Liver (tissue), 9 donors: Measurements from ENCODE around the gene TTLL5. TPM values are rescaled to one million over a fixed set of nuclear protein-coding genes. Genes with fewer than 3 reads are reported as not detected.

ENCODE experiments used
- DNase-seq: peaks from one replicate; pipeline ENCODE4 v3.0.0-alpha.2; 2017; ENCODE audit warnings: low spot score
- H3K27ac ChIP-seq, 2 donors: one replicate each; pipeline ENCODE4 v1.7.0; 2013; ENCODE audit warnings: inconsistent platforms in 2 of 2, low read length in 2 of 2, control low read depth in 1 of 2, low read depth in 1 of 2, mild to moderate bottlenecking in 1 of 2
- H3K27me3 ChIP-seq, 4 donors: one replicate each; pipeline versions ENCODE4 v1.6.1 to v1.7.0; 2013; ENCODE audit warnings: low read length in 3 of 4, inconsistent platforms in 1 of 4, mild to moderate bottlenecking in 1 of 4, moderate library complexity in 1 of 4; ENCODE audit not compliant: control insufficient read depth in 4 of 4, insufficient read depth in 4 of 4
- H3K36me3 ChIP-seq, 4 donors: one replicate each; pipeline versions ENCODE4 v1.6.1 to v1.7.0; 2013; ENCODE audit warnings: low read length in 3 of 4, mild to moderate bottlenecking in 3 of 4, low read depth in 1 of 4, moderate library complexity in 1 of 4; ENCODE audit not compliant: control insufficient read depth in 4 of 4, insufficient read depth in 3 of 4
- H3K4me1 ChIP-seq, 4 donors: one replicate each; pipeline versions ENCODE4 v1.6.1 to v1.7.0; 2013; ENCODE audit warnings: low read length in 3 of 4, mild to moderate bottlenecking in 3 of 4, moderate library complexity in 1 of 4; ENCODE audit not compliant: control insufficient read depth in 4 of 4, insufficient read depth in 4 of 4
- H3K4me3 ChIP-seq, 3 donors: one replicate each; pipeline versions ENCODE4 v1.6.1 to v1.7.0; 2013; ENCODE audit warnings: low read length in 3 of 3, control low read depth in 1 of 3, low read depth in 1 of 3, mild to moderate bottlenecking in 1 of 3
- H3K9ac ChIP-seq, 2 donors: one replicate each; pipeline ENCODE4 v1.7.0; 2013; ENCODE audit warnings: low read length in 2 of 2, mild to moderate bottlenecking in 2 of 2, moderate library complexity in 2 of 2, control low read depth in 1 of 2, low read depth in 1 of 2
- H3K9me3 ChIP-seq, 4 donors: one replicate each; pipeline versions ENCODE4 v1.6.1 to v1.7.0; 2013; ENCODE audit warnings: low read length in 3 of 4; ENCODE audit not compliant: control insufficient read depth in 4 of 4
- CTCF ChIP-seq: fragments of 150-350 bp; IDR thresholded peaks from 2 replicates; pipeline ENCODE4 v1.5.1; 2017; ENCODE audit warnings: improper control_type of control experiment, low read depth, low read length; ENCODE audit not compliant: missing input control
- EGR1 ChIP-seq, 2 donors: IDR thresholded peaks; 2 replicates each; pipeline ENCODE4 v1.6.1; 2016 to 2018; ENCODE audit warnings: antibody characterized with exemption in 2 of 2, low read depth in 2 of 2
- FOXA1 ChIP-seq: IDR thresholded peaks from 2 replicates; pipeline ENCODE4 v1.6.1; 2016; ENCODE audit warnings: antibody characterized with exemption
- FOXA2 ChIP-seq: IDR thresholded peaks from 2 replicates; pipeline ENCODE4 v1.6.1; 2016; ENCODE audit warnings: antibody characterized with exemption
- GABPA ChIP-seq, 2 donors: IDR thresholded peaks in 1 of 2; conservative IDR thresholded peaks in 1 of 2; 2 replicates each; pipeline ENCODE4 v1.6.1; 2016; ENCODE audit warnings: antibody characterized with exemption in 2 of 2, mild to moderate bottlenecking in 1 of 2, moderate library complexity in 1 of 2
- HNF4A ChIP-seq, 2 donors: conservative IDR thresholded peaks; 2 replicates each; pipeline ENCODE4 v1.6.1; 2016; ENCODE audit warnings: antibody characterized with exemption in 2 of 2, mild to moderate bottlenecking in 2 of 2
- HNF4G ChIP-seq: IDR thresholded peaks from 2 replicates; pipeline ENCODE4 v1.6.1; 2016; ENCODE audit warnings: antibody characterized with exemption
- JUND ChIP-seq, 2 donors: IDR thresholded peaks; 2 replicates each; pipeline ENCODE4 v1.6.1; 2016; ENCODE audit warnings: antibody characterized with exemption in 2 of 2
- MAX ChIP-seq: IDR thresholded peaks from 2 replicates; pipeline ENCODE4 v1.6.1; 2016; ENCODE audit warnings: antibody characterized with exemption
- NR2F2 ChIP-seq: IDR thresholded peaks from 2 replicates; pipeline ENCODE4 v1.6.1; 2016; ENCODE audit warnings: antibody characterized with exemption
- RAD21 ChIP-seq, 2 donors: IDR thresholded peaks; 2 replicates each; pipeline ENCODE4 v1.6.1; 2016; ENCODE audit warnings: antibody characterized with exemption in 2 of 2, mild to moderate bottlenecking in 2 of 2
- RXRA ChIP-seq, 2 donors: IDR thresholded peaks; 2 replicates each; pipeline ENCODE4 v1.6.1; 2017 to 2018; ENCODE audit warnings: antibody characterized with exemption in 2 of 2, mild to moderate bottlenecking in 1 of 2
- SP1 ChIP-seq: IDR thresholded peaks from 2 replicates; pipeline ENCODE4 v1.6.1; 2018; ENCODE audit warnings: antibody characterized with exemption, mild to moderate bottlenecking
- TAF1 ChIP-seq: conservative IDR thresholded peaks from 2 replicates; pipeline ENCODE4 v1.6.1; 2016; ENCODE audit warnings: antibody characterized with exemption, mild to moderate bottlenecking
- YY1 ChIP-seq: IDR thresholded peaks from 2 replicates; pipeline ENCODE4 v1.6.1; 2016; ENCODE audit warnings: antibody characterized with exemption, mild to moderate bottlenecking
- WGBS: extraction: QIAGEN DNeasy Blood & Tissue Kit; methylation state at CpG from one replicate; pipeline ENCODE4 v1.1.7; 2013; 5-methylcytosine and 5-hydroxymethylcytosine counted together
- polyA plus RNA-seq, 2 donors: library from polyadenylated mRNA; stranded (reverse) in 1 of 2; unstranded in 1 of 2; fragments of 200-250 nt in 1 of 2; fragments of >200 nt in 1 of 2; fragmentation: Nextera tagmentation in 1 of 2; extraction: Ambion mirVana in 1 of 2; gene quantifications; one replicate each; pipeline versions ENCODE4 v1.2.1 to v1.2.3, GENCODE V29; 2013 to 2015
- total RNA-seq, 2 donors: library from RNA; depleted of rRNA; stranded (reverse); fragments of >200 nt; gene quantifications; one replicate each; pipeline ENCODE4 v1.2.3, GENCODE V29; 2014
- TF ChIP-seq, protein P1 (sequence below): IDR thresholded peaks from 2 replicates; pipeline ENCODE4 v1.6.1; 2016; ENCODE audit warnings: antibody characterized with exemption
- TF ChIP-seq, protein P2 (sequence below): IDR thresholded peaks from 2 replicates; pipeline ENCODE4 v1.6.1; 2016; ENCODE audit warnings: antibody characterized with exemption
- TF ChIP-seq, protein P3 (sequence below): IDR thresholded peaks from 2 replicates; pipeline ENCODE4 v1.6.1; 2016; ENCODE audit warnings: antibody characterized with exemption, mild to moderate bottlenecking
- donor health status: healthy.
- donor health status: healthy.
- donor health status: healthy.
- donor health status: healthy.
- donor health status: healthy.

Gene TTLL5
- total and polyA plus RNA-seq, 4 donors = 4.3 to 14.2 (median 9.8) TPM

- Histone ChIP-seq H3K27me3 (no peaks in the 10 kb centered on the region), H3K27ac (no peak overlapping the region), H3K9me3 (no peaks in the 10 kb centered on the region), H3K36me3 (peaks cover 0 to 22% (median 9%) of the 10 kb centered on the region in 4 donors), H3K4me3 (no peak overlapping the region), H3K4me1 (no peaks in the 10 kb centered on the region), H3K9ac (no peak overlapping the region)
- DNase-seq = no peak
- no peak for TF ChIP-seq HNF4A (conservative IDR thresholded peaks at IDR 0.05)
- 98% methylated on average over 3 of the region's 3 CpGs for WGBS
Measured at GRCh38 chr14:75699331-75699730, 38.3 kb downstream of the TTLL5 start.

- Histone ChIP-seq H3K27ac (no peak overlapping the region), H3K9me3 (no peaks in the 10 kb centered on the region), H3K9ac (no peak overlapping the region), H3K4me1 (no peaks in the 10 kb centered on the region), H3K36me3 (peaks cover 0 to 22% (median 9%) of the 10 kb centered on the region in 4 donors), H3K4me3 (no peak overlapping the region), H3K27me3 (no peaks in the 10 kb centered on the region)
- TF ChIP-seq GABPA (IDR thresholded peaks at IDR 0.05 in 1 of 2, conservative IDR thresholded peaks at IDR 0.05 in 1 of 2) (no peak), FOXA1 (no peak), SP1 (no peak), YY1 (no peak), TAF1 (no peak), JUND (IDR thresholded peaks at IDR 0.05) (no peak), HNF4G (no peak), HNF4A (conservative IDR thresholded peaks at IDR 0.05) (no peak), RXRA (IDR thresholded peaks at IDR 0.05) (no peak), MAX (no peak), CTCF (no peak), RAD21 (IDR thresholded peaks at IDR 0.05) (no peak), EGR1 (IDR thresholded peaks at IDR 0.05; ENCODE audit: low read depth in 2 of 2) (no peak), FOXA2 (no peak), NR2F2 (no peak)
- TF ChIP-seq, protein P1, sequence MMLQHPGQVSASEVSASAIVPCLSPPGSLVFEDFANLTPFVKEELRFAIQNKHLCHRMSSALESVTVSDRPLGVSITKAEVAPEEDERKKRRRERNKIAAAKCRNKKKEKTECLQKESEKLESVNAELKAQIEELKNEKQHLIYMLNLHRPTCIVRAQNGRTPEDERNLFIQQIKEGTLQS = no peak
- TF ChIP-seq, protein P2, sequence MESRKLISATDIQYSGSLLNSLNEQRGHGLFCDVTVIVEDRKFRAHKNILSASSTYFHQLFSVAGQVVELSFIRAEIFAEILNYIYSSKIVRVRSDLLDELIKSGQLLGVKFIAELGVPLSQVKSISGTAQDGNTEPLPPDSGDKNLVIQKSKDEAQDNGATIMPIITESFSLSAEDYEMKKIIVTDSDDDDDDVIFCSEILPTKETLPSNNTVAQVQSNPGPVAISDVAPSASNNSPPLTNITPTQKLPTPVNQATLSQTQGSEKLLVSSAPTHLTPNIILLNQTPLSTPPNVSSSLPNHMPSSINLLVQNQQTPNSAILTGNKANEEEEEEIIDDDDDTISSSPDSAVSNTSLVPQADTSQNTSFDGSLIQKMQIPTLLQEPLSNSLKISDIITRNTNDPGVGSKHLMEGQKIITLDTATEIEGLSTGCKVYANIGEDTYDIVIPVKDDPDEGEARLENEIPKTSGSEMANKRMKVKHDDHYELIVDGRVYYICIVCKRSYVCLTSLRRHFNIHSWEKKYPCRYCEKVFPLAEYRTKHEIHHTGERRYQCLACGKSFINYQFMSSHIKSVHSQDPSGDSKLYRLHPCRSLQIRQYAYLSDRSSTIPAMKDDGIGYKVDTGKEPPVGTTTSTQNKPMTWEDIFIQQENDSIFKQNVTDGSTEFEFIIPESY = no peak
- TF ChIP-seq, protein P3, sequence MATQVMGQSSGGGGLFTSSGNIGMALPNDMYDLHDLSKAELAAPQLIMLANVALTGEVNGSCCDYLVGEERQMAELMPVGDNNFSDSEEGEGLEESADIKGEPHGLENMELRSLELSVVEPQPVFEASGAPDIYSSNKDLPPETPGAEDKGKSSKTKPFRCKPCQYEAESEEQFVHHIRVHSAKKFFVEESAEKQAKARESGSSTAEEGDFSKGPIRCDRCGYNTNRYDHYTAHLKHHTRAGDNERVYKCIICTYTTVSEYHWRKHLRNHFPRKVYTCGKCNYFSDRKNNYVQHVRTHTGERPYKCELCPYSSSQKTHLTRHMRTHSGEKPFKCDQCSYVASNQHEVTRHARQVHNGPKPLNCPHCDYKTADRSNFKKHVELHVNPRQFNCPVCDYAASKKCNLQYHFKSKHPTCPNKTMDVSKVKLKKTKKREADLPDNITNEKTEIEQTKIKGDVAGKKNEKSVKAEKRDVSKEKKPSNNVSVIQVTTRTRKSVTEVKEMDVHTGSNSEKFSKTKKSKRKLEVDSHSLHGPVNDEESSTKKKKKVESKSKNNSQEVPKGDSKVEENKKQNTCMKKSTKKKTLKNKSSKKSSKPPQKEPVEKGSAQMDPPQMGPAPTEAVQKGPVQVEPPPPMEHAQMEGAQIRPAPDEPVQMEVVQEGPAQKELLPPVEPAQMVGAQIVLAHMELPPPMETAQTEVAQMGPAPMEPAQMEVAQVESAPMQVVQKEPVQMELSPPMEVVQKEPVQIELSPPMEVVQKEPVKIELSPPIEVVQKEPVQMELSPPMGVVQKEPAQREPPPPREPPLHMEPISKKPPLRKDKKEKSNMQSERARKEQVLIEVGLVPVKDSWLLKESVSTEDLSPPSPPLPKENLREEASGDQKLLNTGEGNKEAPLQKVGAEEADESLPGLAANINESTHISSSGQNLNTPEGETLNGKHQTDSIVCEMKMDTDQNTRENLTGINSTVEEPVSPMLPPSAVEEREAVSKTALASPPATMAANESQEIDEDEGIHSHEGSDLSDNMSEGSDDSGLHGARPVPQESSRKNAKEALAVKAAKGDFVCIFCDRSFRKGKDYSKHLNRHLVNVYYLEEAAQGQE = no peak
- DNase-seq = no peak
- WGBS = 94% methylated on average over 6 of the region's 6 CpGs
Measured at GRCh38 chr14:75700295-75700694, 39.2 kb downstream of the TTLL5 start.
